Activated CD4-positive, CD25-positive, alpha-beta regulatory T cell (primary cell): ENCODE measurements around the gene ITIH1.

Experiments
- DNase-seq, 4 experiments: peaks; one replicate each; lab custom pipeline; 2025; lab: John Stamatoyannopoulos, UW

ITIH1 gene

GRCh38 chr3:52839268-52839575 lies 61.8 kb downstream of the ITIH1 start:
- no peak for DNase-seq

GRCh38 chr3:52839892-52840545 lies 62.6 kb downstream of the ITIH1 start:
- DNase-seq, result no peak

- DNase-seq, result no peak
Measured at GRCh38 chr3:52841211-52841980, 64.0 kb downstream of the ITIH1 start.
